Liver (tissue), 9 donors: Measurements from ENCODE around the gene SDK2. TPM values are rescaled to one million over a fixed set of nuclear protein-coding genes. Genes with fewer than 3 reads are reported as not detected.

Experiments used
- DNase-seq: peaks from one replicate; pipeline ENCODE4 v3.0.0-alpha.2; 2017; ENCODE audit warnings: low spot score
- H3K27ac ChIP-seq, 2 donors: one replicate each; pipeline ENCODE4 v1.7.0; 2013; ENCODE audit warnings: inconsistent platforms in 2 of 2, low read length in 2 of 2, control low read depth in 1 of 2, low read depth in 1 of 2, mild to moderate bottlenecking in 1 of 2
- H3K27me3 ChIP-seq, 4 donors: one replicate each; pipeline versions ENCODE4 v1.6.1 to v1.7.0; 2013; ENCODE audit warnings: low read length in 3 of 4, inconsistent platforms in 1 of 4, mild to moderate bottlenecking in 1 of 4, moderate library complexity in 1 of 4; ENCODE audit not compliant: control insufficient read depth in 4 of 4, insufficient read depth in 4 of 4
- H3K36me3 ChIP-seq, 4 donors: one replicate each; pipeline versions ENCODE4 v1.6.1 to v1.7.0; 2013; ENCODE audit warnings: low read length in 3 of 4, mild to moderate bottlenecking in 3 of 4, low read depth in 1 of 4, moderate library complexity in 1 of 4; ENCODE audit not compliant: control insufficient read depth in 4 of 4, insufficient read depth in 3 of 4
- H3K4me1 ChIP-seq, 4 donors: one replicate each; pipeline versions ENCODE4 v1.6.1 to v1.7.0; 2013; ENCODE audit warnings: low read length in 3 of 4, mild to moderate bottlenecking in 3 of 4, moderate library complexity in 1 of 4; ENCODE audit not compliant: control insufficient read depth in 4 of 4, insufficient read depth in 4 of 4
- H3K4me3 ChIP-seq, 3 donors: one replicate each; pipeline versions ENCODE4 v1.6.1 to v1.7.0; 2013; ENCODE audit warnings: low read length in 3 of 3, control low read depth in 1 of 3, low read depth in 1 of 3, mild to moderate bottlenecking in 1 of 3
- H3K9ac ChIP-seq, 2 donors: one replicate each; pipeline ENCODE4 v1.7.0; 2013; ENCODE audit warnings: low read length in 2 of 2, mild to moderate bottlenecking in 2 of 2, moderate library complexity in 2 of 2, control low read depth in 1 of 2, low read depth in 1 of 2
- H3K9me3 ChIP-seq, 4 donors: one replicate each; pipeline versions ENCODE4 v1.6.1 to v1.7.0; 2013; ENCODE audit warnings: low read length in 3 of 4; ENCODE audit not compliant: control insufficient read depth in 4 of 4
- EGR1 ChIP-seq, 2 donors: IDR thresholded peaks; 2 replicates each; pipeline ENCODE4 v1.6.1; 2016 to 2018; ENCODE audit warnings: antibody characterized with exemption in 2 of 2, low read depth in 2 of 2
- FOXA1 ChIP-seq: IDR thresholded peaks from 2 replicates; pipeline ENCODE4 v1.6.1; 2016; ENCODE audit warnings: antibody characterized with exemption
- FOXA2 ChIP-seq: IDR thresholded peaks from 2 replicates; pipeline ENCODE4 v1.6.1; 2016; ENCODE audit warnings: antibody characterized with exemption
- GABPA ChIP-seq, 2 donors: IDR thresholded peaks in 1 of 2; conservative IDR thresholded peaks in 1 of 2; 2 replicates each; pipeline ENCODE4 v1.6.1; 2016; ENCODE audit warnings: antibody characterized with exemption in 2 of 2, mild to moderate bottlenecking in 1 of 2, moderate library complexity in 1 of 2
- HNF4G ChIP-seq: IDR thresholded peaks from 2 replicates; pipeline ENCODE4 v1.6.1; 2016; ENCODE audit warnings: antibody characterized with exemption
- JUND ChIP-seq, 2 donors: IDR thresholded peaks; 2 replicates each; pipeline ENCODE4 v1.6.1; 2016; ENCODE audit warnings: antibody characterized with exemption in 2 of 2
- NR2F2 ChIP-seq: IDR thresholded peaks from 2 replicates; pipeline ENCODE4 v1.6.1; 2016; ENCODE audit warnings: antibody characterized with exemption
- RAD21 ChIP-seq, 2 donors: IDR thresholded peaks; 2 replicates each; pipeline ENCODE4 v1.6.1; 2016; ENCODE audit warnings: antibody characterized with exemption in 2 of 2, mild to moderate bottlenecking in 2 of 2
- RXRA ChIP-seq, 2 donors: IDR thresholded peaks; 2 replicates each; pipeline ENCODE4 v1.6.1; 2017 to 2018; ENCODE audit warnings: antibody characterized with exemption in 2 of 2, mild to moderate bottlenecking in 1 of 2
- TAF1 ChIP-seq: conservative IDR thresholded peaks from 2 replicates; pipeline ENCODE4 v1.6.1; 2016; ENCODE audit warnings: antibody characterized with exemption, mild to moderate bottlenecking
- WGBS: extraction: QIAGEN DNeasy Blood & Tissue Kit; methylation state at CpG from one replicate; pipeline ENCODE4 v1.1.7; 2013; 5-methylcytosine and 5-hydroxymethylcytosine counted together
- polyA plus RNA-seq, 2 donors: library from polyadenylated mRNA; stranded (reverse) in 1 of 2; unstranded in 1 of 2; fragments of 200-250 nt in 1 of 2; fragments of >200 nt in 1 of 2; fragmentation: Nextera tagmentation in 1 of 2; extraction: Ambion mirVana in 1 of 2; gene quantifications; one replicate each; pipeline versions ENCODE4 v1.2.1 to v1.2.3, GENCODE V29; 2013 to 2015
- total RNA-seq, 2 donors: library from RNA; depleted of rRNA; stranded (reverse); fragments of >200 nt; gene quantifications; one replicate each; pipeline ENCODE4 v1.2.3, GENCODE V29; 2014
- TF ChIP-seq, protein P1 (sequence below): fragments of 150-350 bp; IDR thresholded peaks from 2 replicates; pipeline ENCODE4 v1.5.1; 2017; ENCODE audit warnings: improper control_type of control experiment, low read depth, low read length; ENCODE audit not compliant: missing input control
- TF ChIP-seq, protein P2 (sequence below): IDR thresholded peaks from 2 replicates; pipeline ENCODE4 v1.6.1; 2016; ENCODE audit warnings: antibody characterized with exemption
- TF ChIP-seq, protein P3 (sequence below): IDR thresholded peaks from 2 replicates; pipeline ENCODE4 v1.6.1; 2016; ENCODE audit warnings: antibody characterized with exemption
- TF ChIP-seq, protein P4 (sequence below): IDR thresholded peaks from 2 replicates; pipeline ENCODE4 v1.6.1; 2016; ENCODE audit warnings: antibody characterized with exemption
- donor health status: healthy.
- donor health status: healthy.
- donor health status: healthy.
- donor health status: healthy.
- donor health status: healthy.

SDK2 gene
- total and polyA plus RNA-seq, 4 donors = 0.05 to 0.42 (median 0.10) TPM

DNA sequence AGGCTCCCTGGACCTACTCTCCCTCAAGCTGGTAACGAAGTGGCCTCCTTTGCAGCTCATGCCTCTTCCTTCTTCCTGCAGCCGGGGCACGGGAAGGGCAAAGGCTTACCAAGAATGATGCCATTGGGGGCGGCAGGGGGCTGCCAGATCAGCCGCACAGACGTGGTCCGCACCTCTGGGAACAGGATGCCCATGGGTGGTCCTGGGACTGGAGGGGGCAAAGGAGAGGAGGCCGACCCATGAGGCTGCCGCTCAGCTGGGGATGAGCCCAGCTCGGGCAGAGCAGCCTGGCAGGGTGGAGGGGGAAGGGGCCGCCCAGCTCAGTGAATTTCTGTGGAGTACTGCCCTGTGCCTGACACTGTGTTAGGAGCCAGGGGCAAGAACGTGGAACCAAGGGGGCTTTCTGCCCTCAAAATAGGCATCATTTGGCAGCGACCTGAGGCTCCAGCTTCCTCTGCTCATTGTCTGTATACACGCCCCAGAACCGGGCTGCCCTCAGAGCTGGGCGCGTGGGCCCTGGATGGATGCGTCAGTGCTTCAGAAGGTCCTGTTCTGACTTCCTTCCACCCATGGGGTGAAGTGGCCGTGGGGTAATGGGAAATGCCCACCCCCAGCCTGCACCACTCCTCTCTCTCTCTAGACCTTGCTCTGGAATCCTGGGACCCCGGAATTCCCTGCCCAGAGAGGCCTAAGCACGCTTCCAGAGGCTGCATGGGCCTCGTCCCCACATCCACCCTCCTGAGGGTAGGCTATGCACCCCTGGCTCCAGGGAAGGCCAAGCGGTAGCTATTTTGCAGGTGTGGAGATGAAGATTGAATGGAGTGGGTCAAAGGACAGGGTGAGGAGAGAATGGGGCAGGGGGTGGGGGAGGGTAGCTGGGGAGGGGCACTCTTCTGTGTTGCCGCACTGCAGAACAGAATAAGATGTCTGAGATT is 252.6 kb downstream of the SDK2 start:
- TF ChIP-seq, protein P1, sequence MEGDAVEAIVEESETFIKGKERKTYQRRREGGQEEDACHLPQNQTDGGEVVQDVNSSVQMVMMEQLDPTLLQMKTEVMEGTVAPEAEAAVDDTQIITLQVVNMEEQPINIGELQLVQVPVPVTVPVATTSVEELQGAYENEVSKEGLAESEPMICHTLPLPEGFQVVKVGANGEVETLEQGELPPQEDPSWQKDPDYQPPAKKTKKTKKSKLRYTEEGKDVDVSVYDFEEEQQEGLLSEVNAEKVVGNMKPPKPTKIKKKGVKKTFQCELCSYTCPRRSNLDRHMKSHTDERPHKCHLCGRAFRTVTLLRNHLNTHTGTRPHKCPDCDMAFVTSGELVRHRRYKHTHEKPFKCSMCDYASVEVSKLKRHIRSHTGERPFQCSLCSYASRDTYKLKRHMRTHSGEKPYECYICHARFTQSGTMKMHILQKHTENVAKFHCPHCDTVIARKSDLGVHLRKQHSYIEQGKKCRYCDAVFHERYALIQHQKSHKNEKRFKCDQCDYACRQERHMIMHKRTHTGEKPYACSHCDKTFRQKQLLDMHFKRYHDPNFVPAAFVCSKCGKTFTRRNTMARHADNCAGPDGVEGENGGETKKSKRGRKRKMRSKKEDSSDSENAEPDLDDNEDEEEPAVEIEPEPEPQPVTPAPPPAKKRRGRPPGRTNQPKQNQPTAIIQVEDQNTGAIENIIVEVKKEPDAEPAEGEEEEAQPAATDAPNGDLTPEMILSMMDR = no peak
- TF ChIP-seq RAD21 (IDR thresholded peaks at IDR 0.05) (no peak), HNF4G (no peak)
- TF ChIP-seq, protein P2, sequence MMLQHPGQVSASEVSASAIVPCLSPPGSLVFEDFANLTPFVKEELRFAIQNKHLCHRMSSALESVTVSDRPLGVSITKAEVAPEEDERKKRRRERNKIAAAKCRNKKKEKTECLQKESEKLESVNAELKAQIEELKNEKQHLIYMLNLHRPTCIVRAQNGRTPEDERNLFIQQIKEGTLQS = no peak
- TF ChIP-seq, protein P3, sequence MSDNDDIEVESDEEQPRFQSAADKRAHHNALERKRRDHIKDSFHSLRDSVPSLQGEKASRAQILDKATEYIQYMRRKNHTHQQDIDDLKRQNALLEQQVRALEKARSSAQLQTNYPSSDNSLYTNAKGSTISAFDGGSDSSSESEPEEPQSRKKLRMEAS = no peak
- H3K4me1 ChIP-seq = no peaks in the 10 kb centered on the region
- peaks cover 0 to 2% (median 0%) of the 10 kb centered on the region in 4 donors for H3K27me3 ChIP-seq
- H3K9me3 ChIP-seq = no peaks in the 10 kb centered on the region
- H3K36me3 ChIP-seq = no peaks in the 10 kb centered on the region
- H3K4me3 ChIP-seq = no peak overlapping the region
- 89% methylated on average over 24 of the region's 24 CpGs for WGBS
- no peak overlapping the region for H3K9ac ChIP-seq
- DNase-seq = no peak
- H3K27ac ChIP-seq = no peak overlapping the region

DNA sequence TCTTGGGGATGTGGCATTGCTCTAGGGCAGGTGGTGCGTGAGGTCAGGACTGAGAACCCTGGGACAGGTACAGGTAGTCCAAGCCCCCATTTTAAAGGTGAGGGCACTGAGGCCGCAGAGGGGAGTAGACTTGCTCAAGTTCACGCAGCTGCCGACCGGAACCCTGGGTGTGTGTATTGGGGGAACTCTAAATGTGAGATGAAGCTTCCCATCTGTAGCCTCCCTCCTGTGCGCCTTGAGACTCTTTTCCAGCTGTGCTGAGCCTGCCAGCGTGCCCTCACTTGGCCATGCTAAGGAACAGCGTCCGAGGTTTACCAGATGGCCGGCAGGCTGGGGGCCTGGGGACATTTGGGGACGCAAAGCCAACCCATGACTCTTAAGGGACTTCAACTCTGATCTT is 253.4 kb downstream of the SDK2 start:
- Histone ChIP-seq H3K36me3 (no peaks in the 10 kb centered on the region), H3K9me3 (no peaks in the 10 kb centered on the region), H3K4me1 (no peaks in the 10 kb centered on the region), H3K27me3 (peaks cover 0 to 5% (median 0%) of the 10 kb centered on the region in 4 donors), H3K4me3 (no peak overlapping the region), H3K27ac (no peak overlapping the region), H3K9ac (no peak overlapping the region)
- WGBS = 92% methylated on average over 11 of the region's 11 CpGs
- TF ChIP-seq HNF4G (no peak), RXRA (IDR thresholded peaks at IDR 0.05) (no peak), RAD21 (IDR thresholded peaks at IDR 0.05) (no peak), JUND (IDR thresholded peaks at IDR 0.05) (no peak)
- TF ChIP-seq, protein P4, sequence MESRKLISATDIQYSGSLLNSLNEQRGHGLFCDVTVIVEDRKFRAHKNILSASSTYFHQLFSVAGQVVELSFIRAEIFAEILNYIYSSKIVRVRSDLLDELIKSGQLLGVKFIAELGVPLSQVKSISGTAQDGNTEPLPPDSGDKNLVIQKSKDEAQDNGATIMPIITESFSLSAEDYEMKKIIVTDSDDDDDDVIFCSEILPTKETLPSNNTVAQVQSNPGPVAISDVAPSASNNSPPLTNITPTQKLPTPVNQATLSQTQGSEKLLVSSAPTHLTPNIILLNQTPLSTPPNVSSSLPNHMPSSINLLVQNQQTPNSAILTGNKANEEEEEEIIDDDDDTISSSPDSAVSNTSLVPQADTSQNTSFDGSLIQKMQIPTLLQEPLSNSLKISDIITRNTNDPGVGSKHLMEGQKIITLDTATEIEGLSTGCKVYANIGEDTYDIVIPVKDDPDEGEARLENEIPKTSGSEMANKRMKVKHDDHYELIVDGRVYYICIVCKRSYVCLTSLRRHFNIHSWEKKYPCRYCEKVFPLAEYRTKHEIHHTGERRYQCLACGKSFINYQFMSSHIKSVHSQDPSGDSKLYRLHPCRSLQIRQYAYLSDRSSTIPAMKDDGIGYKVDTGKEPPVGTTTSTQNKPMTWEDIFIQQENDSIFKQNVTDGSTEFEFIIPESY = no peak
- DNase-seq = no peak

DNA sequence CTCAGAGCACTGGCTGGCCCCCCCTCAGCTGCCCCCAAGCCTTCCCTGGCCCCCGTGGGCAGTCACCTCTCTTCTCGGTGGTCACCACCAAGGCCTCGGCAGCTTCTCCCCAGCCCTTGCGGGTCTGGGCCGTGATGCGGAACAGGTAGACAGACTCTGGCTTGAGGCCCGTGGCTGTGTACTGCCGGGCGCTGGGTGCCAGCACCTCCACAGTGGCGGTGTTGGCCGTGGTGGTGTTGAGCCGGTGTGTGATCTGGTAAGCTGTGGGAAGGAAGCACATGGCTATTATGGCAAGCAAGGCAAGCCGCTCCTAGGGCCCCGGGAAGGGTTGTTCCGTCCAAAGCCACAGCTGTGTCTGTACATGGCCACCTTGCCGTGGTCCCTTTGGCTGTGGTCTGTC is 254.0 kb downstream of the SDK2 start:
- Histone ChIP-seq H3K27ac (no peak overlapping the region), H3K9ac (no peak overlapping the region), H3K27me3 (peaks cover 0 to 5% (median 0%) of the 10 kb centered on the region in 4 donors), H3K9me3 (no peaks in the 10 kb centered on the region), H3K4me1 (no peaks in the 10 kb centered on the region), H3K36me3 (no peaks in the 10 kb centered on the region), H3K4me3 (no peak overlapping the region)
- no peak for DNase-seq
- WGBS = 97% methylated on average over 16 of the region's 16 CpGs
- TF ChIP-seq NR2F2 = no peak
- no peak for TF ChIP-seq EGR1 (IDR thresholded peaks at IDR 0.05; ENCODE audit: low read depth in 2 of 2)
- no peak for TF ChIP-seq FOXA2
- TF ChIP-seq GABPA (IDR thresholded peaks at IDR 0.05 in 1 of 2, conservative IDR thresholded peaks at IDR 0.05 in 1 of 2) = no peak
- TF ChIP-seq, protein P1 = no peak
- TF ChIP-seq, protein P2 = no peak
- TF ChIP-seq JUND (IDR thresholded peaks at IDR 0.05) = no peak
- TF ChIP-seq FOXA1 = no peak
- no peak for TF ChIP-seq TAF1
